K562 (cell line): Measurements from ENCODE around the gene ACACB.

Experiments used
- EZH2 ChIP-seq: IDR thresholded peaks from 2 replicates; pipeline ENCODE4 v1.6.1; 2012; ENCODE audit warnings: low read depth, mild to moderate bottlenecking, inconsistent platforms, low read length, borderline replicate concordance
- HLTF ChIP-seq: fragments of 450-650 bp; IDR thresholded peaks from 2 replicates; pipeline ENCODE4 v1.6.1; 2016
- MAFK ChIP-seq: IDR thresholded peaks from 2 replicates; pipeline ENCODE4 v1.6.1; 2011; ENCODE audit warnings: low read length, improper control_type of control experiment
- MCM3 ChIP-seq: fragments of 450-650 bp; IDR thresholded peaks from 2 replicates; pipeline ENCODE4 v1.6.1; 2016
- MTA2 ChIP-seq: fragments of 450-650 bp; IDR thresholded peaks from 2 replicates; pipeline ENCODE4 v1.6.1; 2016; ENCODE audit warnings: low read depth
- POLR2A ChIP-seq: fragments of 450-650 bp; conservative IDR thresholded peaks from 2 replicates; pipeline ENCODE4 v1.6.1; 2016
- RAD21 ChIP-seq, 2 experiments: fragments of 250-450 bp in 1 of 2; fragments of 450-650 bp in 1 of 2; sonication (Bioruptor Pico) in 1 of 2; formaldehyde crosslinking in 1 of 2; IDR thresholded peaks in 1 of 2; conservative IDR thresholded peaks in 1 of 2; 2 replicates each; pipeline versions ENCODE4 v1.4.0 to v1.8.0; 2020 to 2022; ENCODE audit warnings: mild to moderate bottlenecking in 2 of 2, moderate library complexity in 1 of 2
- TF ChIP-seq, protein P1 (sequence below), 2 experiments: fragments of 450-650 bp in 1 of 2; sonication (generic) in 1 of 2; formaldehyde crosslinking in 1 of 2; IDR thresholded peaks; 2 replicates each; pipeline versions ENCODE4 v1.7.1 to v1.9.0; 2016 to 2022; ENCODE audit warnings: inconsistent platforms in 1 of 2, mild to moderate bottlenecking in 1 of 2, missing genetic modification reagents in 1 of 2

DNA sequence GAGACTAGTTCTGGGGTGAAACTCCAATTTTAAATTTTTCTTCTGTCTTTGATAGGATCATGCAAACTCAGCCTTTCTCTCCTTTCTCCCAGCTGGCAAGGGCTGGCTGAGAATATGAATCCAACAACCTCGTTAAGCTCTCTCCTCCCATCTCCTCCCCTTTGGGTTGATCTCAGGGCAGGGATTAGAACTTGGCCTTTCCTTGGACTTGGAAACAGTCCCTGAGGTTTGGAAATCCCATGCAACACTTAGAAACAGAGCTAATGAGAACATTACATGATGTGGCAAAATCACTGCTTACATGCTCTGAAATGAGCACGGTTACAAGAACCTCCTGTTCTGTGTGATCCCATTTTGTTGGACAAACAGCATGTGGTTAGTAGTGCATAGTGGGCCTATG, 31.6 kb downstream of the ACACB start:
- TF ChIP-seq MCM3 = no peak
- TF ChIP-seq EZH2 = no peak
- TF ChIP-seq MAFK = no peak
- no peak for TF ChIP-seq RAD21 (CRISPR knock-in tag; conservative IDR thresholded peaks at IDR 0.05 in 1 of 2, IDR thresholded peaks at IDR 0.05 in 1 of 2)
- TF ChIP-seq, protein P1, sequence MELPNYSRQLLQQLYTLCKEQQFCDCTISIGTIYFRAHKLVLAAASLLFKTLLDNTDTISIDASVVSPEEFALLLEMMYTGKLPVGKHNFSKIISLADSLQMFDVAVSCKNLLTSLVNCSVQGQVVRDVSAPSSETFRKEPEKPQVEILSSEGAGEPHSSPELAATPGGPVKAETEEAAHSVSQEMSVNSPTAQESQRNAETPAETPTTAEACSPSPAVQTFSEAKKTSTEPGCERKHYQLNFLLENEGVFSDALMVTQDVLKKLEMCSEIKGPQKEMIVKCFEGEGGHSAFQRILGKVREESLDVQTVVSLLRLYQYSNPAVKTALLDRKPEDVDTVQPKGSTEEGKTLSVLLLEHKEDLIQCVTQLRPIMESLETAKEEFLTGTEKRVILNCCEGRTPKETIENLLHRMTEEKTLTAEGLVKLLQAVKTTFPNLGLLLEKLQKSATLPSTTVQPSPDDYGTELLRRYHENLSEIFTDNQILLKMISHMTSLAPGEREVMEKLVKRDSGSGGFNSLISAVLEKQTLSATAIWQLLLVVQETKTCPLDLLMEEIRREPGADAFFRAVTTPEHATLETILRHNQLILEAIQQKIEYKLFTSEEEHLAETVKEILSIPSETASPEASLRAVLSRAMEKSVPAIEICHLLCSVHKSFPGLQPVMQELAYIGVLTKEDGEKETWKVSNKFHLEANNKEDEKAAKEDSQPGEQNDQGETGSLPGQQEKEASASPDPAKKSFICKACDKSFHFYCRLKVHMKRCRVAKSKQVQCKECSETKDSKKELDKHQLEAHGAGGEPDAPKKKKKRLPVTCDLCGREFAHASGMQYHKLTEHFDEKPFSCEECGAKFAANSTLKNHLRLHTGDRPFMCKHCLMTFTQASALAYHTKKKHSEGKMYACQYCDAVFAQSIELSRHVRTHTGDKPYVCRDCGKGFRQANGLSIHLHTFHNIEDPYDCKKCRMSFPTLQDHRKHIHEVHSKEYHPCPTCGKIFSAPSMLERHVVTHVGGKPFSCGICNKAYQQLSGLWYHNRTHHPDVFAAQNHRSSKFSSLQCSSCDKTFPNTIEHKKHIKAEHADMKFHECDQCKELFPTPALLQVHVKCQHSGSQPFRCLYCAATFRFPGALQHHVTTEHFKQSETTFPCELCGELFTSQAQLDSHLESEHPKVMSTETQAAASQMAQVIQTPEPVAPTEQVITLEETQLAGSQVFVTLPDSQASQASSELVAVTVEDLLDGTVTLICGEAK (IDR thresholded peaks at IDR 0.05) = no peak
- TF ChIP-seq, protein P1 (CRISPR knock-in tag; IDR thresholded peaks at IDR 0.05) = no peak
- no peak for TF ChIP-seq POLR2A
- no peak for TF ChIP-seq MTA2
- TF ChIP-seq HLTF = no peak
